Left ventricle myocardium inferior (tissue), 1 donor: ENCODE data around the gene EHD4. TPM values are rescaled to one million over a fixed set of nuclear protein-coding genes. Genes with fewer than 3 reads are reported as not detected.

Experiments used
- DNase-seq: peaks from one replicate; pipeline ENCODE4 v3.0.0-alpha.2; 2020
- H3K27ac ChIP-seq: fragments of 200-600 bp; replicated peaks from 2 replicates; pipeline ENCODE4 v1.8.0; 2021
- H3K27me3 ChIP-seq: fragments of 200-600 bp; 2 replicates; pipeline ENCODE4 v1.8.0; 2021; ENCODE audit warnings: low read depth
- H3K36me3 ChIP-seq: fragments of 200-600 bp; 2 replicates; pipeline ENCODE4 v1.8.0; 2021
- H3K4me1 ChIP-seq: fragments of 200-600 bp; 2 replicates; pipeline ENCODE4 v1.8.0; 2021
- H3K4me3 ChIP-seq: fragments of 200-600 bp; 2 replicates; pipeline ENCODE4 v1.8.0; 2021; ENCODE audit warnings: mild to moderate bottlenecking, moderate library complexity
- H3K9me3 ChIP-seq: fragments of 200-600 bp; replicated peaks from 2 replicates; pipeline ENCODE4 v1.8.0; 2021
- CTCF ChIP-seq: fragments of 200-600 bp; IDR thresholded peaks from 2 replicates; pipeline ENCODE4 v1.8.0; 2021; ENCODE audit warnings: antibody characterized with exemption, mild to moderate bottlenecking, borderline replicate concordance
- intact Hi-C: fragments of 100-400 bp; cut with micrococcal nuclease; formaldehyde crosslinking; loops from one replicate; pipeline ENCODE4 v1.11.0; 2022
- total RNA-seq: library from RNA; stranded (reverse); fragmentation: NEBNext Ultra II Directional; extraction: Animal tissue kit (Norgen Biotek cat#: 25700); gene quantifications from one replicate; pipeline ENCODE4 v1.2.1, GENCODE V29; 2021
- donor health status: DM: no; HTN: yes; CAD: no; lungs with severe emphysema.

The EHD4 gene
- total RNA-seq, 1 donor from 2014 or later = 46.4 TPM

- Histone ChIP-seq H3K36me3 (peaks cover 37% of the 10 kb centered on the region), H3K27me3 (no peaks in the 10 kb centered on the region), H3K4me1 (peaks cover 80% of the 10 kb centered on the region), H3K27ac (peak overlapping the region; percentile 89), H3K9me3 (no peaks in the 10 kb centered on the region), H3K4me3 (no peak overlapping the region)
- TF ChIP-seq CTCF = no peak
- intact Hi-C loops = no loop called here
- DNase-seq = no peak
Observed at GRCh38 chr15:41911691-41912345, 60.5 kb downstream of the EHD4 start.

GRCh38 chr15:41908736-41909461 is 63.5 kb downstream of the EHD4 start:
- intact Hi-C loops = loop anchor here (10.0 kb wide), 1 partner anchor 134 kb away; the partner anchor contains the start of gene MAPKBP1
- TF ChIP-seq CTCF = no peak
- Histone ChIP-seq H3K4me1 (peaks cover 77% of the 10 kb centered on the region), H3K27me3 (no peaks in the 10 kb centered on the region), H3K9me3 (no peaks in the 10 kb centered on the region), H3K4me3 (no peak overlapping the region), H3K27ac (peak overlapping the region; percentile 89), H3K36me3 (peaks cover 57% of the 10 kb centered on the region)
- no peak for DNase-seq

GRCh38 chr15:41907141-41907540 is 65.2 kb downstream of the EHD4 start:
- Histone ChIP-seq H3K9me3 (no peaks in the 10 kb centered on the region), H3K4me1 (peaks cover 65% of the 10 kb centered on the region), H3K4me3 (no peak overlapping the region), H3K36me3 (peaks cover 65% of the 10 kb centered on the region), H3K27me3 (no peaks in the 10 kb centered on the region), H3K27ac (peak overlapping the region; percentile 26)
- no peak for DNase-seq
- intact Hi-C loops = loop anchor here (10.0 kb wide), 1 partner anchor 132 kb away; the partner anchor contains the start of gene MAPKBP1
- TF ChIP-seq CTCF = no peak

- Histone ChIP-seq H3K36me3 (peaks cover 64% of the 10 kb centered on the region), H3K4me1 (peaks cover 59% of the 10 kb centered on the region), H3K27me3 (no peaks in the 10 kb centered on the region), H3K9me3 (no peaks in the 10 kb centered on the region), H3K27ac (peak overlapping the region; percentile 26), H3K4me3 (no peak overlapping the region)
- no peak for TF ChIP-seq CTCF
- intact Hi-C loops = loop anchor here (10.0 kb wide), 1 partner anchor 132 kb away; the partner anchor contains the start of gene MAPKBP1
- DNase-seq = no peak
Observed at GRCh38 chr15:41906608-41907007, 65.7 kb downstream of the EHD4 start.

GRCh38 chr15:41905036-41905793 is 67.1 kb downstream of the EHD4 start:
- no peak for TF ChIP-seq CTCF
- H3K9me3 ChIP-seq = no peaks in the 10 kb centered on the region
- peaks cover 70% of the 10 kb centered on the region for H3K36me3 ChIP-seq
- H3K27ac ChIP-seq = peak overlapping the region; percentile 72
- DNase-seq = no peak
- peaks cover 57% of the 10 kb centered on the region for H3K4me1 ChIP-seq
- H3K4me3 ChIP-seq = no peak overlapping the region
- H3K27me3 ChIP-seq = no peaks in the 10 kb centered on the region
- intact Hi-C loops = loop anchor here (10.0 kb wide), 1 partner anchor 130 kb away; the partner anchor contains the start of gene MAPKBP1
